Fibroblast of lung (primary cell): ENCODE measurements around the gene DOCK8. TPM values are rescaled to one million over a fixed set of nuclear protein-coding genes. Genes with fewer than 3 reads are reported as not detected.
A peak's percentile ranks its signal among the peaks of the same experiment; 100 is the strongest.
"Not testable (repeated sequence)": the region's sequence is repeated elsewhere in the genome, so short reads cannot be mapped to it uniquely, and the experiment has no call there.

ENCODE experiments used
- DNase-seq, 2 donors: peaks; one replicate each; pipeline versions ENCODE4 v3.0.0 to v3.0.0-alpha.2; 2010; ENCODE audit warnings: low read depth in 2 of 2
- H2AFZ ChIP-seq: 2 replicates; pipeline ENCODE4 v1.5.1; 2012; ENCODE audit warnings: low read length, control low read depth, inconsistent platforms
- H3K27ac ChIP-seq: 2 replicates; pipeline ENCODE4 v1.5.1; 2011; ENCODE audit warnings: low read length, control low read depth; ENCODE audit not compliant: insufficient read depth
- H3K27me3 ChIP-seq: 2 replicates; pipeline ENCODE4 v1.5.1; 2011; ENCODE audit warnings: mild to moderate bottlenecking, low read length; ENCODE audit not compliant: control insufficient read depth, insufficient read depth
- H3K36me3 ChIP-seq: 2 replicates; pipeline ENCODE4 v1.5.1; 2011; ENCODE audit warnings: low read length; ENCODE audit not compliant: control insufficient read depth, insufficient read depth
- H3K4me1 ChIP-seq: 2 replicates; pipeline ENCODE4 v1.5.1; 2011; ENCODE audit warnings: low read length; ENCODE audit not compliant: control insufficient read depth, insufficient read depth; ENCODE audit errors: extremely low read depth
- H3K4me2 ChIP-seq: 2 replicates; pipeline ENCODE4 v1.5.1; 2011; ENCODE audit warnings: low read length, control low read depth; ENCODE audit not compliant: insufficient read depth; ENCODE audit errors: extremely low read depth
- H3K4me3 ChIP-seq, 4 experiments: fragments of 200-600 bp in 1 of 4; sonication (generic) in 1 of 4; replicated peaks in 1 of 4; 2 replicates each; pipeline ENCODE4 v1.5.1; 2011 to 2016; ENCODE audit warnings: low read length in 4 of 4, low read depth in 3 of 4, mild to moderate bottlenecking in 3 of 4, control low read depth in 2 of 4, inconsistent platforms in 1 of 4, mixed read lengths in 1 of 4; ENCODE audit not compliant: insufficient read depth in 1 of 4; ENCODE audit errors: control extremely low read depth in 1 of 4
- H3K79me2 ChIP-seq: 2 replicates; pipeline ENCODE4 v1.5.1; 2012; ENCODE audit warnings: mild to moderate bottlenecking, low read length, inconsistent platforms; ENCODE audit not compliant: control insufficient read depth, insufficient read depth
- H3K9ac ChIP-seq: 2 replicates; pipeline ENCODE4 v1.5.1; 2011; ENCODE audit warnings: mild to moderate bottlenecking, low read length, control low read depth; ENCODE audit not compliant: insufficient read depth
- H3K9me3 ChIP-seq: 2 replicates; pipeline ENCODE4 v1.5.1; 2012; ENCODE audit warnings: low read depth, low read length; ENCODE audit not compliant: control insufficient read depth, insufficient read depth
- H4K20me1 ChIP-seq: 2 replicates; pipeline ENCODE4 v1.5.1; 2011; ENCODE audit warnings: low read length; ENCODE audit not compliant: control insufficient read depth, insufficient read depth; ENCODE audit errors: extremely low read depth
- CTCF ChIP-seq, 2 donors: IDR thresholded peaks in 1 of 2; conservative IDR thresholded peaks in 1 of 2; 1 replicate in 1 of 2; 2 replicates in 1 of 2; pipeline ENCODE4 v1.5.1; 2011 to 2012; ENCODE audit warnings: low read length in 2 of 2, control low read depth in 1 of 2, inconsistent platforms in 1 of 2, low read depth in 1 of 2, mild to moderate bottlenecking in 1 of 2
- EZH2 ChIP-seq: IDR thresholded peaks from 2 replicates; pipeline ENCODE4 v1.5.1; 2012; ENCODE audit warnings: low read length, control low read depth, mild to moderate bottlenecking; ENCODE audit errors: missing control alignments
- polyA plus RNA-seq, 2 donors: library from polyadenylated mRNA; depleted of rRNA in 1 of 2; stranded (reverse) in 1 of 2; unstranded in 1 of 2; fragments of >200 nt; gene quantifications; 2 replicates each; pipeline ENCODE4 v1.2.1, GENCODE V29; 2011 to 2012; ENCODE audit warnings: missing spikeins in 1 of 2
- total RNA-seq: library from RNA; depleted of rRNA; stranded (reverse); fragments of >200 nt; gene quantifications from 2 replicates; pipeline ENCODE4 v1.2.1, GENCODE V29; 2014

DOCK8 gene
- total and polyA plus RNA-seq, 2 donors (not counting 1 experiment from before 2014, with no cell fraction given), result under 0.01 TPM; not detected in 1

GRCh38 chr9:211557-211956, 3.1 kb upstream of the DOCK8 start:
- Histone ChIP-seq H3K9me3 (no peaks in the 10 kb centered on the region), H2AFZ (no peak overlapping the region), H3K27ac (no peak overlapping the region), H4K20me1 (no peaks in the 10 kb centered on the region), H3K4me3 (no peak overlapping the region), H3K4me2 (no peak overlapping the region), H3K79me2 (no peaks in the 10 kb centered on the region), H3K27me3 (peaks cover 13% of the 10 kb centered on the region), H3K36me3 (no peaks in the 10 kb centered on the region), H3K9ac (no peak overlapping the region), H3K4me1 (no peaks in the 10 kb centered on the region)
- no peak for TF ChIP-seq CTCF (conservative IDR thresholded peaks at IDR 0.05 in 1 of 2, IDR thresholded peaks at IDR 0.05 in 1 of 2; ENCODE audit: low read depth in 1 of 2, low read length in 2 of 2)
- TF ChIP-seq EZH2, result no peak
- DNase-seq, result no peak

GRCh38 chr9:212297-212696, 2.4 kb upstream of the DOCK8 start:
- Histone ChIP-seq H3K9me3 (no peaks in the 10 kb centered on the region), H3K4me3 (no peak overlapping the region), H4K20me1 (no peaks in the 10 kb centered on the region), H3K27ac (no peak overlapping the region), H3K27me3 (peaks cover 14% of the 10 kb centered on the region), H3K4me2 (no peak overlapping the region), H3K79me2 (no peaks in the 10 kb centered on the region), H3K9ac (no peak overlapping the region), H2AFZ (no peak overlapping the region), H3K4me1 (no peaks in the 10 kb centered on the region), H3K36me3 (no peaks in the 10 kb centered on the region)
- DNase-seq, result no peak
- TF ChIP-seq CTCF (conservative IDR thresholded peaks at IDR 0.05 in 1 of 2, IDR thresholded peaks at IDR 0.05 in 1 of 2; ENCODE audit: low read depth in 1 of 2, low read length in 2 of 2) (no peak), EZH2 (no peak)

GRCh38 chr9:213901-214300, 764 bp upstream of the DOCK8 start:
- not testable (repeated sequence) for H3K4me1 ChIP-seq, H3K4me2 ChIP-seq

GRCh38 chr9:214351-214647, 366 bp upstream of the DOCK8 start:
- no peaks in the 10 kb centered on the region for H3K79me2 ChIP-seq
- H3K9me3 ChIP-seq, result no peaks in the 10 kb centered on the region
- TF ChIP-seq CTCF (conservative IDR thresholded peaks at IDR 0.05 in 1 of 2, IDR thresholded peaks at IDR 0.05 in 1 of 2; ENCODE audit: low read depth in 1 of 2, low read length in 2 of 2), result no peak
- TF ChIP-seq EZH2, result no peak
- H3K4me1 ChIP-seq, result no peaks in the 10 kb centered on the region
- no peaks in the 10 kb centered on the region for H4K20me1 ChIP-seq
- peak overlapping the region; percentile 28 for H3K4me2 ChIP-seq
- H3K27ac ChIP-seq, result no peak overlapping the region
- no peak for DNase-seq
- no peak overlapping the region for H3K9ac ChIP-seq
- peak overlapping the region in 1 of 4 experiments; percentile 47 for H3K4me3 ChIP-seq
- H3K36me3 ChIP-seq, result no peaks in the 10 kb centered on the region
- H2AFZ ChIP-seq, result no peak overlapping the region
- H3K27me3 ChIP-seq, result peaks cover 14% of the 10 kb centered on the region

More at GRCh38 chr9:213901-214300, 764 bp upstream of the DOCK8 start:
- H3K36me3 ChIP-seq, DNase-seq, H3K9me3 ChIP-seq, H3K79me2 ChIP-seq, H3K9ac ChIP-seq, H3K27ac ChIP-seq, H2AFZ ChIP-seq, H4K20me1 ChIP-seq, H3K4me3 ChIP-seq: not testable (repeated sequence)
- H3K27me3 ChIP-seq, result peaks cover 14% of the 10 kb centered on the region
